GM12878 (cell line): ENCODE results near the gene C1QTNF7.

Source experiments
- ASH2L ChIP-seq: fragments of 300-600, 200-600 bp; sonication (generic); IDR thresholded peaks from 2 replicates; pipeline ENCODE4 v1.6.1; 2017; ENCODE audit warnings: low read depth, mild to moderate bottlenecking, borderline replicate concordance
- BRCA1 ChIP-seq: IDR thresholded peaks from 2 replicates; pipeline ENCODE4 v1.6.1; 2011; ENCODE audit warnings: low read depth, low read length, improper control_type of control experiment
- CTCF ChIP-seq, 3 experiments: IDR thresholded peaks in 2 of 3; conservative IDR thresholded peaks in 1 of 3; 2 replicates each; pipeline ENCODE4 v1.5.1; 2011; ENCODE audit warnings: low read depth in 3 of 3, low read length in 3 of 3, mild to moderate bottlenecking in 3 of 3, control low read depth in 2 of 3, moderate library complexity in 2 of 3, inconsistent platforms in 1 of 3, mixed read lengths in 1 of 3; ENCODE audit not compliant: control insufficient read depth in 2 of 3, insufficient read depth in 1 of 3; ENCODE audit errors: extremely low read depth in 1 of 3
- CUX1 ChIP-seq: IDR thresholded peaks from 2 replicates; pipeline ENCODE4 v1.6.1; 2012; ENCODE audit warnings: improper control_type of control experiment, low read depth, low read length; ENCODE audit not compliant: insufficient replicate concordance
- IRF4 ChIP-seq: IDR thresholded peaks from 2 replicates; pipeline ENCODE4 v1.6.1; 2011; ENCODE audit warnings: low read depth, low read length
- NR2C2 ChIP-seq: IDR thresholded peaks from 2 replicates; pipeline ENCODE4 v1.6.1; 2011; ENCODE audit warnings: borderline replicate concordance, low read depth; ENCODE audit not compliant: control insufficient read depth, insufficient read length
- REST ChIP-seq: IDR thresholded peaks from 2 replicates; pipeline ENCODE4 v1.6.1; 2012; ENCODE audit warnings: mild to moderate bottlenecking, low read depth, low read length
- SUZ12 ChIP-seq: fragments of 200-600 bp; sonication (generic); IDR thresholded peaks from one replicate; pipeline ENCODE4 v1.6.1; 2018; ENCODE audit warnings: antibody characterized with exemption, mild to moderate bottlenecking; ENCODE audit not compliant: unreplicated experiment
- TAF1 ChIP-seq: IDR thresholded peaks from 2 replicates; pipeline ENCODE4 v1.6.1; 2011; ENCODE audit warnings: mild to moderate bottlenecking, low read depth, low read length, borderline replicate concordance
- TARDBP ChIP-seq: IDR thresholded peaks from 2 replicates; pipeline ENCODE4 v1.6.1; 2016; ENCODE audit warnings: borderline replicate concordance
- ZBTB33 ChIP-seq: fragments of 450-650 bp; IDR thresholded peaks from 2 replicates; pipeline ENCODE4 v1.6.1; 2017; ENCODE audit warnings: mild to moderate bottlenecking
- ZSCAN29 ChIP-seq: fragments of 450-650 bp; IDR thresholded peaks from 2 replicates; pipeline ENCODE4 v1.6.1; 2017; ENCODE audit warnings: mild to moderate bottlenecking, moderate library complexity
- ZZZ3 ChIP-seq: IDR thresholded peaks from 2 replicates; pipeline ENCODE4 v1.6.1; 2011; ENCODE audit warnings: low read depth; ENCODE audit not compliant: control insufficient read depth, insufficient read length

GRCh38 chr4:15444879-15445547 lies 17.2 kb downstream of the C1QTNF7 start:
- TF ChIP-seq TAF1 (no peak), ZBTB33 (no peak), ZZZ3 (no peak), SUZ12 (no peak), NR2C2 (no peak), BRCA1 (no peak), TARDBP (no peak), IRF4 (no peak), ASH2L (no peak), ZSCAN29 (no peak), CTCF (IDR thresholded peaks at IDR 0.05 in 2 of 3, conservative IDR thresholded peaks at IDR 0.05 in 1 of 3; ENCODE audit: control insufficient read depth in 2 of 3, extremely low read depth in 1 of 3, insufficient read depth in 1 of 3, low read depth in 3 of 3, low read length in 3 of 3) (no peak), REST (no peak), CUX1 (no peak)
